ENCODE results near the gene NOS1AP.

NOS1AP gene

GRCh38 chr1:162185314-162186025 lies 116.0 kb downstream of the NOS1AP start:
- Histone ChIP-seq H3K36me3 (no peaks in the 10 kb centered on the region), H3K27ac (no peak overlapping the region), H4K20me1 (no peaks in the 10 kb centered on the region), H3K4me3 (no peak overlapping the region), H3K4me2 (no peak overlapping the region), H3K9me3 (no peaks in the 10 kb centered on the region), H3K27me3 (no peaks in the 10 kb centered on the region), H3K9ac (no peak overlapping the region), H3K4me1 (no peaks in the 10 kb centered on the region)
- no peak for TF ChIP-seq Cebpa-rat (IDR thresholded peaks at IDR 0.05)

- no peaks in the 10 kb centered on the region for H3K27me3 ChIP-seq
- no peak overlapping the region for H3K4me3 ChIP-seq
- no peak for TF ChIP-seq Cebpa-rat (IDR thresholded peaks at IDR 0.05)
Measured at GRCh38 chr1:162186026-162186374, 116.5 kb downstream of the NOS1AP start.

DNA sequence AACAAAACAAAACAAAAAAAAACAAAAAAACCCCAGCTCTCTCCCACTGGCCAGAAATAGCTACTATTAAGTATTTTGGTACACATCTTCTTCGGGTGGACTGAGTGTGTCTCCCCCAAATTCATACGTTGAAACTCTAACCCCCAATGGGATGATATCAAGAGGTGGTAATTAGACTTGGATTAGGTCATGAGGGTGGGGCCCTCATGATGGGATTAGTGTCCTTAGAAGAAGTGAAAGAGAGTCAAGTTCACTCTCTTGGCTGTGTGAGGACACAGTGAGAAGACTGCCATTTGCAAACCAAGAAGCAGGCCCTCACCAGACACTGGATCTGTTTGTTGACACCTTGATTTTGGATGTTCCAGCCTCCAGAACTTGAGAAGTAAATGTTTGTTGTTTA lies 116.9 kb downstream of the NOS1AP start:
- Histone ChIP-seq H3K9ac (no peak overlapping the region), H3K27me3 (no peaks in the 10 kb centered on the region), H4K20me1 (no peaks in the 10 kb centered on the region), H3K4me1 (no peaks in the 10 kb centered on the region), H3K36me3 (no peaks in the 10 kb centered on the region), H3K4me2 (no peak overlapping the region), H3K9me3 (no peaks in the 10 kb centered on the region), H3K27ac (no peak overlapping the region), H3K4me3 (no peak overlapping the region)
- no peak for TF ChIP-seq Cebpa-rat (IDR thresholded peaks at IDR 0.05)

More at GRCh38 chr1:162186026-162186374, 116.5 kb downstream of the NOS1AP start:
- Histone ChIP-seq H3K36me3 (no peaks in the 10 kb centered on the region), H3K4me2 (no peak overlapping the region), H3K9ac (no peak overlapping the region), H3K4me1 (no peaks in the 10 kb centered on the region), H3K27ac (no peak overlapping the region), H4K20me1 (no peaks in the 10 kb centered on the region), H3K9me3 (no peaks in the 10 kb centered on the region)

DNA sequence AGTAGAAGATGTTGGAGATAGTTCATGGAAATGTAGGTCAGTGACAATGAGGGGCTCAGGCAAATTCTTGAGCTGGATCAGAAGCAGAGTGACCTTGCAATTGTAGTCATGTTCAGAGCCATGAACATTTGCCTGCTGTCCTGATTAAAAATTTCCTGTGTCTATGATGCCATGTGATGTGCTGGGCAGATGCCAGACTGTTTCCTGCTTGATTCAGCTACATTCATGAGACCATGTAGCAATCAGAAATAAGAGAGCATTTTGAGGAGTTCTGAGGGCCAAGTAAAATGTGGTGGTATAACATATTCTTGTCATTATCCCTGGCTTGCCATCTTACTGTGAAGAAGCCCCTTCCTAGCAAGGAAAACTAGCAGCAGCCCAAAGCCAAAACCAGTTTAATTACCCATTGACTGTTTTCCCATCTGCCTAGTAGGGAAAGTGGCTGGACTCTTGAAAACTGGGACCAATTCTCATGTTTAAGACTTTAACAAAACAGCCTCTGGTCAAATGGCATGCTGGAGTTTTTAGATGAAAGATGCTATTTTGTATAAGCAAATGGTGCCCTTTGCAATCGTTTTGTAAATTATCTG lies 118.3 kb downstream of the NOS1AP start:
- no peaks in the 10 kb centered on the region for H3K9me3 ChIP-seq
- no peak overlapping the region for H3K4me3 ChIP-seq
- no peak overlapping the region for H3K9ac ChIP-seq
- H3K27ac ChIP-seq = no peak overlapping the region
- no peaks in the 10 kb centered on the region for H3K4me1 ChIP-seq
- H3K36me3 ChIP-seq = no peaks in the 10 kb centered on the region
- no peaks in the 10 kb centered on the region for H3K27me3 ChIP-seq
- TF ChIP-seq Cebpa-rat (IDR thresholded peaks at IDR 0.05) = no peak
- no peaks in the 10 kb centered on the region for H4K20me1 ChIP-seq
- H3K4me2 ChIP-seq = no peak overlapping the region

GRCh38 chr1:162189345-162189744 lies 119.9 kb downstream of the NOS1AP start:
- TF ChIP-seq Cebpa-rat (IDR thresholded peaks at IDR 0.05) = no peak
- Histone ChIP-seq H3K4me2 (no peak overlapping the region), H3K4me1 (peaks cover 4% of the 10 kb centered on the region), H3K9me3 (no peaks in the 10 kb centered on the region), H3K9ac (no peak overlapping the region), H3K4me3 (no peak overlapping the region), H4K20me1 (no peaks in the 10 kb centered on the region), H3K27ac (no peak overlapping the region), H3K27me3 (no peaks in the 10 kb centered on the region), H3K36me3 (no peaks in the 10 kb centered on the region)

- no peak overlapping the region for H3K27ac ChIP-seq
- no peak overlapping the region for H3K9ac ChIP-seq
- no peak overlapping the region for H3K4me3 ChIP-seq
- H3K4me2 ChIP-seq = no peak overlapping the region
- H3K36me3 ChIP-seq = no peaks in the 10 kb centered on the region
- H3K4me1 ChIP-seq = peaks cover 7% of the 10 kb centered on the region
- no peak for TF ChIP-seq Cebpa-rat (IDR thresholded peaks at IDR 0.05)
- no peaks in the 10 kb centered on the region for H3K27me3 ChIP-seq
- H4K20me1 ChIP-seq = no peaks in the 10 kb centered on the region
- H3K9me3 ChIP-seq = no peaks in the 10 kb centered on the region
Measured at GRCh38 chr1:162191396-162192305, 122.2 kb downstream of the NOS1AP start.

- no peak for TF ChIP-seq Cebpa-rat (IDR thresholded peaks at IDR 0.05)
- H4K20me1 ChIP-seq = no peaks in the 10 kb centered on the region
- no peak overlapping the region for H3K4me2 ChIP-seq
- no peaks in the 10 kb centered on the region for H3K36me3 ChIP-seq
- no peak overlapping the region for H3K9ac ChIP-seq
- H3K4me1 ChIP-seq = peaks cover 7% of the 10 kb centered on the region
- H3K4me3 ChIP-seq = no peak overlapping the region
- H3K27ac ChIP-seq = no peak overlapping the region
- no peaks in the 10 kb centered on the region for H3K27me3 ChIP-seq
- H3K9me3 ChIP-seq = no peaks in the 10 kb centered on the region
Measured at GRCh38 chr1:162192306-162192678, 122.8 kb downstream of the NOS1AP start.

GRCh38 chr1:162192763-162193162 lies 123.3 kb downstream of the NOS1AP start:
- Histone ChIP-seq H3K4me3 (no peak overlapping the region), H3K4me1 (peaks cover 7% of the 10 kb centered on the region), H3K9ac (no peak overlapping the region), H3K36me3 (no peaks in the 10 kb centered on the region), H3K9me3 (no peaks in the 10 kb centered on the region), H3K27ac (no peak overlapping the region), H3K4me2 (no peak overlapping the region), H4K20me1 (no peaks in the 10 kb centered on the region), H3K27me3 (no peaks in the 10 kb centered on the region)
- TF ChIP-seq Cebpa-rat (IDR thresholded peaks at IDR 0.05) = no peak

- Histone ChIP-seq H3K36me3 (no peaks in the 10 kb centered on the region), H3K4me1 (peaks cover 7% of the 10 kb centered on the region), H3K27ac (no peak overlapping the region), H3K9ac (no peak overlapping the region), H4K20me1 (no peaks in the 10 kb centered on the region), H3K4me3 (no peak overlapping the region), H3K9me3 (no peaks in the 10 kb centered on the region), H3K27me3 (no peaks in the 10 kb centered on the region), H3K4me2 (no peak overlapping the region)
- TF ChIP-seq Cebpa-rat (IDR thresholded peaks at IDR 0.05) = no peak
Measured at GRCh38 chr1:162193221-162193620, 123.7 kb downstream of the NOS1AP start.

DNA sequence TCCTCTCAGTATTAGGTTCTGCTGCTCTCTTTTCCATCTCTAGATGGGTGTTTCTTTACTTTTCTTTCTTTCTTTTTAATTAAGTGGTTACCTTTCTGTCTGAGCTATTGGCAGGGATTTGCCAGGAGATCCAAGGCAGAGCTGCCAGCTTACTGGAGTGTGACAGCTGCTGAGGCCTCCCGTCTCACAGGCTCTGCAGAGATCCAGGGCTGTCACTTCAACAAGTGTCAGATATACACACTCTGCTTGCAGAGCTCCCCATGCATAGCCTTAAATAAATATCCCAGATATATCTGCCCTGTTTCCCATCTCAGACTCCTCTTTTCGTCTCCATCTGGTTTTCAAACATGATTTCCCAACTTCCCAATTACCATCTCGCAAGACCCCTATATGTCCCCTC lies 124.3 kb downstream of the NOS1AP start:
- no peaks in the 10 kb centered on the region for H3K36me3 ChIP-seq
- H3K27me3 ChIP-seq = no peaks in the 10 kb centered on the region
- H3K27ac ChIP-seq = no peak overlapping the region
- no peak overlapping the region for H3K4me3 ChIP-seq
- TF ChIP-seq Cebpa-rat (IDR thresholded peaks at IDR 0.05) = no peak
- H3K4me2 ChIP-seq = no peak overlapping the region
- no peaks in the 10 kb centered on the region for H4K20me1 ChIP-seq
- H3K9ac ChIP-seq = no peak overlapping the region
- H3K9me3 ChIP-seq = no peaks in the 10 kb centered on the region
- peaks cover 7% of the 10 kb centered on the region for H3K4me1 ChIP-seq
